ENCODE results near the gene SLX4IP. TPM values are rescaled to one million over a fixed set of nuclear protein-coding genes. Genes with fewer than 3 reads are reported as not detected.

The SLX4IP gene
- total and polyA plus RNA-seq, 2 of the 13 experiments (the other 11 are each of a cell fraction or from before 2014, with no cell fraction given): 3.6 to 7.3 TPM

- TF ChIP-seq NCOA2 (CRISPR knock-in tag; IDR thresholded peaks at IDR 0.05) (no peak), ZNF33B (CRISPR knock-in tag; IDR thresholded peaks at IDR 0.05) (0 out of 2 replicates have a peak, but pooled peaks have one; percentile 50), ARNT2 (CRISPR knock-in tag; IDR thresholded peaks at IDR 0.05; ENCODE audit: low read depth) (0 out of 2 replicates have a peak, but pooled peaks have one; percentile 14), SMARCC2 (IDR thresholded peaks at IDR 0.05) (0 out of 2 replicates have a peak, but pooled peaks have one; percentile 25), ZNF382 (CRISPR knock-in tag; IDR thresholded peaks at IDR 0.05; ENCODE audit: borderline replicate concordance) (no peak), TEF (CRISPR knock-in tag; IDR thresholded peaks at IDR 0.05) (no peak), YEATS2 (CRISPR knock-in tag; IDR thresholded peaks at IDR 0.05; ENCODE audit: borderline replicate concordance) (peak; percentile 88)
Observed at GRCh38 chr20:10434832-10435812, at the start of gene SLX4IP (continued).

GRCh38 chr20:10385850-10386544 lies 49.1 kb upstream of the SLX4IP start:
- intact Hi-C loops (cut with micrococcal nuclease; ENCODE audit: unreplicated experiment) (no loop called here), in situ Hi-C loops (cut with HindIII; ENCODE audit: extremely low pct_ligation_motif_present, low pct_unique_long_range_greater_than_20kb) (no loop called here)
- peaks cover 17% of the 10 kb centered on the region for H3K4me1 ChIP-seq (ENCODE audit: insufficient read depth, low read length)
- ChIA-PET POLR2A (no interaction called here), CTCF (ENCODE audit: low intra/inter-chr PET ratio, low total read pairs) (no interaction called here)
- H3K36me3 ChIP-seq (replicated peaks in 1 of 2; ENCODE audit: control insufficient read depth in 1 of 2, insufficient read depth in 2 of 2, low read length in 2 of 2): no peaks in the 10 kb centered on the region
- no peak overlapping the region for H3K4me3 ChIP-seq (replicated peaks in 1 of 3; ENCODE audit: insufficient read depth in 1 of 3, low read depth in 2 of 3, low read length in 3 of 3)
- H3K79me2 ChIP-seq (ENCODE audit: insufficient read depth, low read length): no peaks in the 10 kb centered on the region
- H4K20me1 ChIP-seq (ENCODE audit: insufficient read depth, low read length): no peaks in the 10 kb centered on the region
- BruUV-seq (replicated peaks): no TSS peak
- no peak overlapping the region for H3K4me2 ChIP-seq (ENCODE audit: low read depth, low read length)
- DNase-seq (ENCODE audit: low spot score): no peak
- no peak overlapping the region for H3K9ac ChIP-seq (ENCODE audit: insufficient read depth, low read depth, low read length)
- no peak overlapping the region for H3K27ac ChIP-seq (ENCODE audit: extremely low read length, insufficient read depth, low read length)
- no peak for ATAC-seq
- H2AFZ ChIP-seq (ENCODE audit: low read length): no peak overlapping the region
- no peaks in the 10 kb centered on the region for H3K27me3 ChIP-seq (ENCODE audit: control insufficient read depth in 1 of 2, insufficient read depth in 2 of 2, low read length in 2 of 2)
- 83% methylated on average over 4 of the region's 4 CpGs for WGBS (ENCODE audit: low lambda C conversion rate)
- H3K9me3 ChIP-seq (ENCODE audit: low read length): peaks cover 5% of the 10 kb centered on the region; the same call in 1 of the 2 replicates
- peak; percentile 4 for FAIRE-seq
- TF ChIP-seq ZNF263 (CRISPR knock-in tag; IDR thresholded peaks at IDR 0.05) (no peak), RFX3 (CRISPR knock-in tag; IDR thresholded peaks at IDR 0.05) (no peak), MAX (IDR thresholded peaks at IDR 0.05) (no peak), ZBTB20 (CRISPR knock-in tag; IDR thresholded peaks at IDR 0.05; ENCODE audit: borderline replicate concordance, low read depth) (no peak), HMG20B (CRISPR knock-in tag; conservative IDR thresholded peaks at IDR 0.05) (no peak), CENPBD1 (CRISPR knock-in tag; IDR thresholded peaks at IDR 0.05; ENCODE audit: borderline replicate concordance, low read depth) (no peak), GMEB2 (CRISPR knock-in tag; IDR thresholded peaks at IDR 0.05; ENCODE audit: low read depth) (no peak), MBD4 (IDR thresholded peaks at IDR 0.05; ENCODE audit: borderline replicate concordance, low read length) (no peak), TRAFD1 (CRISPR knock-in tag; IDR thresholded peaks at IDR 0.05; ENCODE audit: borderline replicate concordance) (no peak), U2AF1 (optimal IDR thresholded peaks at IDR 0.05; ENCODE audit: low read depth, low read length) (no peak)
